ENCODE data around the gene BEND6. TPM values are rescaled to one million over a fixed set of nuclear protein-coding genes. Genes with fewer than 3 reads are reported as not detected.
A peak's percentile ranks its signal among the peaks of the same experiment; 100 is the strongest.

BEND6 gene
- total and polyA plus RNA-seq, 2 of the 13 experiments (the other 11 are each of a cell fraction or from before 2014, with no cell fraction given), result 0.20 to 0.21 TPM

GRCh38 chr6:56978530-56978929, 23.6 kb downstream of the BEND6 start (continued):
- TF ChIP-seq TBL1XR1 (IDR thresholded peaks at IDR 0.05; ENCODE audit: borderline replicate concordance, low read length, partially characterized antibody), result no peak
- TF ChIP-seq MAF1 (CRISPR knock-in tag; IDR thresholded peaks at IDR 0.05; ENCODE audit: borderline replicate concordance), result no peak
- 0 out of 4 replicates have a peak, but pooled peaks of 1 of the 2 experiments have one; percentile 18 for TF ChIP-seq EP300 (IDR thresholded peaks at IDR 0.05; ENCODE audit: low read depth in 2 of 2, low read length in 2 of 2)
- no peak for TF ChIP-seq EP300 (CRISPR knock-in tag; IDR thresholded peaks at IDR 0.05; ENCODE audit: borderline replicate concordance)
- TF ChIP-seq RFX5 (IDR thresholded peaks at IDR 0.05; ENCODE audit: low read depth, low read length), result no peak
- no peak for TF ChIP-seq GTF2F1 (IDR thresholded peaks at IDR 0.05; ENCODE audit: low read length)
- TF ChIP-seq ISL2 (CRISPR knock-in tag; IDR thresholded peaks at IDR 0.05), result peak; percentile 59; the same call in 1 of the 2 replicates
- no peak for TF ChIP-seq LRRFIP1 (CRISPR knock-in tag; conservative IDR thresholded peaks at IDR 0.05)
- peak; percentile 38; the same call in 1 of the 2 replicates for TF ChIP-seq GATAD2A (CRISPR knock-in tag; IDR thresholded peaks at IDR 0.05)
- TF ChIP-seq BCL6 (CRISPR knock-in tag; IDR thresholded peaks at IDR 0.05), result peak; percentile 64
- no peak for TF ChIP-seq ZNF800 (CRISPR knock-in tag; IDR thresholded peaks at IDR 0.05)
- no peak for TF ChIP-seq MIER2 (CRISPR knock-in tag; IDR thresholded peaks at IDR 0.05)
- no peak for TF ChIP-seq MED13 (CRISPR knock-in tag; IDR thresholded peaks at IDR 0.05)
- no peak for TF ChIP-seq ZNF484 (CRISPR knock-in tag; IDR thresholded peaks at IDR 0.05; ENCODE audit: borderline replicate concordance, low read depth)
- TF ChIP-seq HOXA7 (CRISPR knock-in tag; IDR thresholded peaks at IDR 0.05), result no peak
- TF ChIP-seq HMGA1 (CRISPR knock-in tag; conservative IDR thresholded peaks at IDR 0.05), result no peak
- TF ChIP-seq ZNF292 (CRISPR knock-in tag; IDR thresholded peaks at IDR 0.05; ENCODE audit: borderline replicate concordance, low read depth), result no peak
- no peak for TF ChIP-seq FOXC1 (CRISPR knock-in tag; IDR thresholded peaks at IDR 0.05; ENCODE audit: borderline replicate concordance)
- no peak for TF ChIP-seq AKAP8 (CRISPR knock-in tag; IDR thresholded peaks at IDR 0.05)
